Natural killer cell (primary cell): ENCODE results near the gene RASGRF1. TPM values are rescaled to one million over a fixed set of nuclear protein-coding genes. Genes with fewer than 3 reads are reported as not detected.

Experiments
- ATAC-seq, 3 donors: fragments of 150-1000 bp in 2 of 3; fragments of 200-7000 bp in 1 of 3; cut with Tn5 transposase; 1 replicate in 1 of 3; 2 replicates in 2 of 3; pipeline ENCODE4 v1.10.0; 2021; ENCODE audit warnings: mild to moderate bottlenecking in 2 of 3, moderate library complexity in 2 of 3
- DNase-seq, 2 donors: peaks; one replicate each; pipeline versions ENCODE4 v3.0.0 to v3.0.0-alpha.2; 2013 to 2021; ENCODE audit warnings: mixed read lengths in 1 of 2
- H3K27ac ChIP-seq: one replicate; pipeline ENCODE4 v1.5.1; 2013; ENCODE audit warnings: mild to moderate bottlenecking, low read length
- H3K27me3 ChIP-seq: one replicate; pipeline ENCODE4 v1.6.1; 2013; ENCODE audit warnings: low read length; ENCODE audit not compliant: control insufficient read depth, insufficient read depth
- H3K36me3 ChIP-seq: one replicate; pipeline ENCODE4 v1.6.1; 2013; ENCODE audit warnings: low read length; ENCODE audit not compliant: control insufficient read depth, insufficient read depth
- H3K4me1 ChIP-seq: one replicate; pipeline ENCODE4 v1.6.1; 2013; ENCODE audit warnings: low read length; ENCODE audit not compliant: control insufficient read depth, insufficient read depth
- H3K4me3 ChIP-seq: one replicate; pipeline ENCODE4 v1.5.1; 2013; ENCODE audit warnings: low read length
- H3K9me3 ChIP-seq: one replicate; pipeline ENCODE4 v1.6.1; 2013; ENCODE audit warnings: low read length; ENCODE audit not compliant: control insufficient read depth, insufficient read depth
- H3K27ac Mint-ChIP-seq, 2 donors: one replicate each; pipeline ENCODE4 v1.8.0; 2022; ENCODE audit warnings: mild to moderate bottlenecking in 2 of 2, mixed read lengths in 2 of 2, moderate library complexity in 1 of 2
- H3K27me3 Mint-ChIP-seq, 2 donors: one replicate each; pipeline ENCODE4 v1.8.0; 2022; ENCODE audit warnings: low read depth in 2 of 2, mixed read lengths in 2 of 2
- H3K36me3 Mint-ChIP-seq: one replicate; pipeline ENCODE4 v1.8.0; 2022; ENCODE audit warnings: mixed read lengths
- H3K4me1 Mint-ChIP-seq, 2 donors: one replicate each; pipeline ENCODE4 v1.8.0; 2022; ENCODE audit warnings: mixed read lengths in 2 of 2
- H3K4me3 Mint-ChIP-seq: one replicate; pipeline ENCODE4 v1.8.0; 2022; ENCODE audit warnings: mild to moderate bottlenecking, moderate library complexity, mixed read lengths
- H3K9me3 Mint-ChIP-seq, 2 donors: one replicate each; pipeline ENCODE4 v1.8.0; 2022; ENCODE audit warnings: mixed read lengths in 2 of 2
- CTCF ChIP-seq: fragments of 200-600 bp; IDR thresholded peaks from one replicate; pipeline ENCODE4 v1.8.0; 2022; ENCODE audit warnings: antibody characterized with exemption
- WGBS: methylation state at CpG from one replicate; pipeline ENCODE4 v1.1.7; 2013; ENCODE audit warnings: missing lambda C conversion rate; ENCODE audit not compliant: insufficient coverage; 5-methylcytosine and 5-hydroxymethylcytosine counted together
- intact Hi-C: fragments of 100-400 bp; cut with micrococcal nuclease; formaldehyde crosslinking; loops from one replicate; pipeline ENCODE4 v1.14.2; 2022
- total RNA-seq, 4 donors: library from RNA; stranded (reverse); fragments of 120-200 nt in 1 of 4; gene quantifications; one replicate each; pipeline versions ENCODE4 v1.2.3 to v1.2.4, GENCODE V29; 2013 to 2022

Gene RASGRF1
- total RNA-seq, 3 donors from 2014 or later (not counting 1 experiment from before 2014, with no cell fraction given) = not detected

GRCh38 chr15:78932258-78932808 lies 158.2 kb downstream of the RASGRF1 start:
- Mint-ChIP-seq H3K9me3 (no peaks in the 10 kb centered on the region), H3K4me1 (no peaks in the 10 kb centered on the region), H3K4me3 (no peak overlapping the region), H3K27me3 (no peaks in the 10 kb centered on the region), H3K36me3 (no peaks in the 10 kb centered on the region), H3K27ac (no peak overlapping the region)
- peaks cover 16% of the 10 kb centered on the region for H3K4me1 ChIP-seq
- no peaks in the 10 kb centered on the region for H3K9me3 ChIP-seq
- no peak for TF ChIP-seq CTCF
- no peaks in the 10 kb centered on the region for H3K27me3 ChIP-seq
- 94% methylated on average over 13 of the region's 13 CpGs for WGBS
- H3K27ac ChIP-seq = no peak overlapping the region
- DNase-seq (no peak), ATAC-seq (no peak)
- intact Hi-C loops = no loop called here
- peaks cover 8% of the 10 kb centered on the region for H3K36me3 ChIP-seq
- no peak overlapping the region for H3K4me3 ChIP-seq

GRCh38 chr15:78931439-78932257 lies 158.9 kb downstream of the RASGRF1 start:
- Histone ChIP-seq H3K27ac (no peak overlapping the region), H3K27me3 (no peaks in the 10 kb centered on the region), H3K9me3 (no peaks in the 10 kb centered on the region), H3K4me3 (no peak overlapping the region), H3K4me1 (peaks cover 9% of the 10 kb centered on the region), H3K36me3 (peaks cover 11% of the 10 kb centered on the region)
- 92% methylated on average over 21 of the region's 21 CpGs for WGBS
- Mint-ChIP-seq H3K9me3 (no peaks in the 10 kb centered on the region), H3K4me3 (no peak overlapping the region), H3K4me1 (no peaks in the 10 kb centered on the region), H3K27me3 (no peaks in the 10 kb centered on the region), H3K36me3 (no peaks in the 10 kb centered on the region), H3K27ac (no peak overlapping the region)
- ATAC-seq (no peak), DNase-seq (no peak)
- intact Hi-C loops = no loop called here
- no peak for TF ChIP-seq CTCF

GRCh38 chr15:78930577-78931388 lies 159.8 kb downstream of the RASGRF1 start:
- Histone ChIP-seq H3K36me3 (peaks cover 11% of the 10 kb centered on the region), H3K4me3 (no peak overlapping the region), H3K27me3 (no peaks in the 10 kb centered on the region), H3K9me3 (no peaks in the 10 kb centered on the region), H3K4me1 (peaks cover under 1% of the 10 kb centered on the region), H3K27ac (no peak overlapping the region)
- Mint-ChIP-seq H3K27me3 (no peaks in the 10 kb centered on the region), H3K27ac (no peak overlapping the region), H3K36me3 (no peaks in the 10 kb centered on the region), H3K9me3 (no peaks in the 10 kb centered on the region), H3K4me3 (no peak overlapping the region), H3K4me1 (no peaks in the 10 kb centered on the region)
- ATAC-seq = no peak
- WGBS = 81% methylated on average over 10 of the region's 11 CpGs
- DNase-seq = no peak
- TF ChIP-seq CTCF = no peak
- intact Hi-C loops = no loop called here
